Neural cell (in vitro differentiated cells): ENCODE results near the gene VKORC1.

Experiments used
- POLR2AphosphoS5 ChIP-seq: IDR thresholded peaks from 2 replicates; pipeline ENCODE4 v1.6.1; 2012
- TAF1 ChIP-seq: IDR thresholded peaks from 2 replicates; pipeline ENCODE4 v1.6.1; 2012; ENCODE audit warnings: low read depth
- TF ChIP-seq, protein P1 (sequence below): fragments of 450-650 bp; IDR thresholded peaks from 2 replicates; pipeline ENCODE4 v1.5.1; 2014; ENCODE audit warnings: antibody characterized with exemption, mild to moderate bottlenecking, moderate library complexity; ENCODE audit not compliant: poor library complexity, severe bottlenecking

DNA sequence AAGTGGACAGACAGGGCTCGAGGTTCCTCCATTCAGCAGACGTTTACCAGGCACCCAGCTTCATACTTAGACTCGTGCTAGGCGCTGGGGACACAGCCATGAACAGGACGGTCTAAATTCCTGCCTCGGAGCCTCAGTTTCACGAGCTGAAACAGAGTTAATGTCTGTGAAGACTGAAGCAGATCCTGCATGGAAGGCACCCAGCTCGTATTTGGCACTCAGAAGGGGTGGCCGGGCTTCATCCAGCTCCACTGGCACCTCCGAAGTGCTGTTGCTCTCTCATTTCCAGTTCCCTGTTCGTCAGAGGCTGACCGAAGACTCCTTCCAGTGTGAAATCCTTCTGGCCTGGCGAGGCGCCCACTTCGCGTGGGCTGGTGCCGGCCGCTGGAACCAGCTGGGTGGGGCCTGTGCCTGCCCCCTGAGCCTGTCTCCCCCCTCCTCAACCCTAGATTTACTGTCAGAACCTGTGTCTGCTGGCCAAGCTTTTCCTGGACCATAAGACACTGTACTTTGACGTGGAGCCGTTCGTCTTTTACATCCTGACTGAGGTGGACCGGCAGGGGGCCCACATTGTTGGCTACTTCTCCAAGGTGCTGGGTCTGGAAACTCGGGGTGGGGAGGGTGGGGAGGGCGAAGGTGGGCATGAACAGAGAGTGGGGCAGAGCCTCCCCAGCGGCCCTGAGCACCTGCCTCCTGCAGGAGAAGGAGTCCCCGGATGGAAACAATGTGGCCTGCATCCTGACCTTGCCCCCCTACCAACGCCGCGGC is 35.2 kb upstream of the VKORC1 start:
- TF ChIP-seq, protein P1, sequence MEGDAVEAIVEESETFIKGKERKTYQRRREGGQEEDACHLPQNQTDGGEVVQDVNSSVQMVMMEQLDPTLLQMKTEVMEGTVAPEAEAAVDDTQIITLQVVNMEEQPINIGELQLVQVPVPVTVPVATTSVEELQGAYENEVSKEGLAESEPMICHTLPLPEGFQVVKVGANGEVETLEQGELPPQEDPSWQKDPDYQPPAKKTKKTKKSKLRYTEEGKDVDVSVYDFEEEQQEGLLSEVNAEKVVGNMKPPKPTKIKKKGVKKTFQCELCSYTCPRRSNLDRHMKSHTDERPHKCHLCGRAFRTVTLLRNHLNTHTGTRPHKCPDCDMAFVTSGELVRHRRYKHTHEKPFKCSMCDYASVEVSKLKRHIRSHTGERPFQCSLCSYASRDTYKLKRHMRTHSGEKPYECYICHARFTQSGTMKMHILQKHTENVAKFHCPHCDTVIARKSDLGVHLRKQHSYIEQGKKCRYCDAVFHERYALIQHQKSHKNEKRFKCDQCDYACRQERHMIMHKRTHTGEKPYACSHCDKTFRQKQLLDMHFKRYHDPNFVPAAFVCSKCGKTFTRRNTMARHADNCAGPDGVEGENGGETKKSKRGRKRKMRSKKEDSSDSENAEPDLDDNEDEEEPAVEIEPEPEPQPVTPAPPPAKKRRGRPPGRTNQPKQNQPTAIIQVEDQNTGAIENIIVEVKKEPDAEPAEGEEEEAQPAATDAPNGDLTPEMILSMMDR, result no peak
- no peak for TF ChIP-seq POLR2AphosphoS5
- no peak for TF ChIP-seq TAF1
